Mucosa of rectum (tissue), 2 donors: ENCODE measurements around the gene SPIRE1.
"Not testable (repeated sequence)": the region's sequence is repeated elsewhere in the genome, so short reads cannot be mapped to it uniquely, and the experiment has no call there.

Source experiments
- H3K27ac ChIP-seq, 2 donors: one replicate each; pipeline ENCODE4 v1.7.0; 2013; ENCODE audit warnings: inconsistent platforms in 2 of 2, low read depth in 2 of 2, low read length in 2 of 2
- H3K27me3 ChIP-seq, 2 donors: one replicate each; pipeline ENCODE4 v1.7.0; 2013; ENCODE audit warnings: low read length in 2 of 2; ENCODE audit not compliant: control insufficient read depth in 2 of 2, insufficient read depth in 2 of 2
- H3K36me3 ChIP-seq, 2 donors: one replicate each; pipeline ENCODE4 v1.7.0; 2013; ENCODE audit warnings: low read length in 2 of 2; ENCODE audit not compliant: control insufficient read depth in 2 of 2, insufficient read depth in 2 of 2
- H3K4me1 ChIP-seq, 2 donors: one replicate each; pipeline ENCODE4 v1.7.0; 2013; ENCODE audit warnings: low read length in 2 of 2, mild to moderate bottlenecking in 1 of 2; ENCODE audit not compliant: control insufficient read depth in 2 of 2, insufficient read depth in 2 of 2
- H3K4me3 ChIP-seq, 2 donors: one replicate each; pipeline ENCODE4 v1.7.0; 2013; ENCODE audit warnings: low read length in 2 of 2
- H3K9ac ChIP-seq, 2 donors: one replicate each; pipeline ENCODE4 v1.7.0; 2013; ENCODE audit warnings: low read length in 2 of 2, low read depth in 1 of 2, mild to moderate bottlenecking in 1 of 2
- H3K9me3 ChIP-seq, 2 donors: one replicate each; pipeline ENCODE4 v1.7.0; 2013; ENCODE audit warnings: low read length in 2 of 2; ENCODE audit not compliant: control insufficient read depth in 2 of 2
- donor health status: healthy.
- donor health status: Normal muscosa, but diverticular disease.

SPIRE1 gene

DNA sequence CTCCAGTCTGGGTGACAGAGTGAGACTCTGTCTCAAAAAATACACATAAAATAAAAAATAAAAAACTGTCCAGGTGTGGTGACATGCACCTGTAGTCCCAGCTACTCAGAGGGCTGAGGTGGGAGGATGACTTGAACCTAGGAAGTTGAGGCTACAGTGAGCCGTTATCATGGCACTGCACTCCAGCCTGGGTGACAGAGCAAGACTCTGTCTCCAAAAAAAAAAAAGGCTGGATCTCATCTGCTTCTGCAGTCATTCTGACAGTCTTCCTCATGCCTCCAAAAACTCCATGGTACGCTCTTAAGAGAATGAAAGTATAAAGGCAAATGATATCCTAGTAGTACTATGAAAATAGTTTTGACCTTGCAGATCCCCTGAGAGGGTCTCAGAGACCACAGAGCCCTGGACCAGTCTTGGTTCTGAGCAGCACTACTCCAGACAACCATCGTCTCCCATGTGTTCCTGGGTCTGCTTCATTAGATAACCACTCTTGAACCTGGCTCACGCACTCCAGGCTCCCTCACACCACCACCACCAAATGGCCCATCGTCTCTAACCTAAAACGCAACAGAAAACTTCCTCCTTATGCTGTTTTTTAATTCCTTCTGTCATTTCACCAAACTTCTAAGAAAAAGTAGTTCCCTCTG is 26.0 kb downstream of the SPIRE1 start:
- no peaks in the 10 kb centered on the region for H3K27me3 ChIP-seq
- H3K9me3 ChIP-seq, result no peaks in the 10 kb centered on the region
- no peaks in the 10 kb centered on the region for H3K4me1 ChIP-seq
- no peak overlapping the region for H3K9ac ChIP-seq
- H3K27ac ChIP-seq, result no peak overlapping the region
- H3K36me3 ChIP-seq, result peaks cover 0 to 3% of the 10 kb centered on the region in 2 donors
- no peak overlapping the region for H3K4me3 ChIP-seq

DNA sequence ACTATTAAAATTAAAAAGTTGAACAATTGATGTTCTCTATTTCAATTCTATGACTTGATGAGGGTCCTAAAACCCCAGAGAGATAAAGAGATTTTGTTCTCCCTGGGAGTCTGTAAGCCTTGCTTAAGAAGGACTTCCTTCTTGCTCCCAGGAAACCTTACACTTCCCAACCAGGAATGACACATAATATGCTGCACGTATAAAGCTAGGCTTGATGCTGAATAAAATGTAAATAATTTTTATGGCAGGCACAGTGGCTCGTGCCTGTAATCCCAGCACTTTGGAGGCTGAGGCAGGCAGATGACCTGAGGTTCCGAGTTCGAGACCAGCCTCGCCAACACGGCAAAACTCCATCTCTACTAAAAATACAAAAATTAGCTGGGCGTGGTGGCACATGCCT is 27.8 kb downstream of the SPIRE1 start:
- Histone ChIP-seq H3K4me3 (no peak overlapping the region), H3K36me3 (peaks cover 0 to 3% of the 10 kb centered on the region in 2 donors), H3K27ac (no peak overlapping the region), H3K9ac (no peak overlapping the region), H3K4me1 (no peaks in the 10 kb centered on the region), H3K27me3 (no peaks in the 10 kb centered on the region), H3K9me3 (no peaks in the 10 kb centered on the region)

DNA sequence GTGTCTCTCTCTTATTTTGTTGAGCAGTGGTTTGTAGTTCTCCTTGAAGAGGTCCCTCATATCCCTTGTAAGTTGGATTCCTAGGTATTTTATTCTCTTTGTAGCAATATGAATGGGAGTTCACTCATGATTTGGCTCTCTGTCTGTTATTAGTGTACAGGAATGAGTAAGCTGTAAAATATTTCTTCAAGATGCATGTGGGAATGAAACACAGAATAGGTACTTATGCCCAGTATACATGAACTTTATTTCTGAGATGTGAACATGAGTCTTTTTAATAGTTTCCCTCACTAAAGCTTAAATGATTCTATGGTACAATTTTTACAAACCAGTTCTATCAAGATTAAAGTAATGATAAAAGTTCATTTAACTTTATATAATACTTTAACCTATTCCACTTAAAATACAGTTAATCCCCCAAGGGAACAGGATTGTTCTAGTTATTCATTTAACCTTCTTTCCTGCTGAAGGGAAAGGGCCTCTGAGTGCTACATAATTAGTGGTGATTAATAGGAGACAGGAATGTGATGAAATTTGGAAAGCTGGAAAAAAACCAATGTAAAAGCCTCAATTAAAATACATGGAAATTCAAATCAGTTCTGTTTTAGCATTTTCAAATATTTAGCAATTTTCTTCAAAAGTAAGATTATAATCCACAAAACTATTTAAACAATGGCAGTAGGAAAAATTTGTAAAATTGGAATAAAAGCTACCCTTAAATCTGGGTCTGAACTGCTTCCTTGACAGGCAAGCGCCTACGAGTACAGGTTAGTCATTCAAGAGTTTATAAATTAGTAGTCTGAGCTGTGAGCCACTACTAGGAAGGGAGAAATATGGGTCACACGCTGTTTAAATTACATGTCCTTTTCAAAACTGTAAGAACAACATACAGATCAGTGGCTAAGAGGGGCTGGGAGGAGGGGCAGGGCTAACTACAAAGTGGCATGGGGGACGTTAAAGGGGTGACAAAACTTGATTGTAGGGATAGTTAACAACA is 28.9 kb downstream of the SPIRE1 start:
- no peak overlapping the region for H3K4me3 ChIP-seq
- H3K27ac ChIP-seq, result no peak overlapping the region
- no peak overlapping the region for H3K9ac ChIP-seq
- H3K9me3 ChIP-seq, result no peaks in the 10 kb centered on the region
- no peaks in the 10 kb centered on the region for H3K4me1 ChIP-seq
- no peaks in the 10 kb centered on the region for H3K27me3 ChIP-seq
- peaks cover 0 to 3% of the 10 kb centered on the region in 2 donors for H3K36me3 ChIP-seq

DNA sequence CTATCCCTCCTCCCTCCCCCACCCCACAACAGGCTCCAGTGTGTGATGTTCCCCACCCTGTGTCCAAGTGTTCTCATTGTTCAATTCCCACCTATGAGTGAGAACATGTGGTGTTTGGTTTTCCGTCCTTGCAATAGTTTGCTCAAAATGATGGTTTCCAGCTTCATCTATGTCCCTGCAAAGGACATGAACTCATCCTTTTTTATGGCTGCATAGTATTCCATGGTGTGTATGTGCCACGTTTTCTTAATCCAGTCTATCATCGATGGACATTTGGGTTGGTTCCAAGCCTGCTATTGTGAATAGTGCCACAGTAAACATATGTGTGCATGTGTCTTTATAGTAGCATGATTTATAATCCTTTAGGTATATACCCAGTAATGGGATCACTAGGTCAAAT is 30.7 kb downstream of the SPIRE1 start:
- not testable (repeated sequence) for H3K9me3 ChIP-seq, H3K27ac ChIP-seq, H3K9ac ChIP-seq, H3K4me1 ChIP-seq, H3K36me3 ChIP-seq, H3K4me3 ChIP-seq, H3K27me3 ChIP-seq

DNA sequence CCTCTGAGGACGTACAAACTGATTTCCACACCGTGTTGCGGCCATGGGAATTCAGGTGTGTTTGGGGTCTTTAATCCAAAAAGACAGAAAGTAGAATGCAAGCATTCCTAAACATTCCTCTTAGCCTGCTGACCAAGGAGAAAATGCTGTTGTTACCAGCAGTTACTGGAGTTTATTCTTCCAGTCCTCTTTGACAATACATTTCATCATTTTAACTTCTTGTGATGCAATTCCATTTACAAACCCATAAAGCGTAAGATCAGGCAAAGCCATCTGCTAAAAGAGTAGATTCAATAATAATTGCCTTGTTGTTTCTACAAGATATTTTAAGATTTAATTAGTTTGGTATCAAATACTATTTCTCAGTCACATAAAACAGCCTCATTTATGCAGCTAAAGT is 32.7 kb downstream of the SPIRE1 start:
- Histone ChIP-seq H3K9ac (no peak overlapping the region), H3K36me3 (no peaks in the 10 kb centered on the region), H3K4me1 (no peaks in the 10 kb centered on the region), H3K27ac (no peak overlapping the region), H3K9me3 (no peaks in the 10 kb centered on the region), H3K4me3 (no peak overlapping the region), H3K27me3 (no peaks in the 10 kb centered on the region)

DNA sequence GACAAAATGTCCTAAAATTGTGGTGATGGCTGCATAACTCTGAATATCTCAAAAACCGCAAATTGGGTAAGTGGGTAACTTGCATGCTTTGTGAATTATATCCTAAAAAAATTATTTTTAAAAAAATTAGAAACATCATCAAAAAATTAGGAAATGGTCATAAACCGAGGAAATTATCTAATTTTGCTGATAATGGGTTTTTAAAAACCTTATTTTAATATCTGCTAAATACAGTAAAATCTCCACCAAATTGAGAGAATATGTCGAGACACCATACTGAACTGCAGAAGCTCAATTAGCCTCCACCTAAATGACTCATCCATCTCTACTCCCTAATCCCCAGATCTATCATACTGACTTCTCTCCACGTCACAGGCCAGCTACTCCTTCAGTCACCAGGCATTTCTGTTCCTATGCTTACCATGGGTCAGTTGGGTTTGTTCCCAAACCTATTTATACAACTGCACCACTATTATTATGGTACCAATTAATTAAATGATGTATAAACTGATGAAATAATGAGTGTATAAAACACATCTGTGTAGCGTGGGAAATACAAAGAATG is 36.1 kb downstream of the SPIRE1 start:
- Histone ChIP-seq H3K4me1 (no peaks in the 10 kb centered on the region), H3K9me3 (no peaks in the 10 kb centered on the region), H3K4me3 (no peak overlapping the region), H3K36me3 (no peaks in the 10 kb centered on the region), H3K27me3 (no peaks in the 10 kb centered on the region), H3K27ac (no peak overlapping the region), H3K9ac (no peak overlapping the region)

DNA sequence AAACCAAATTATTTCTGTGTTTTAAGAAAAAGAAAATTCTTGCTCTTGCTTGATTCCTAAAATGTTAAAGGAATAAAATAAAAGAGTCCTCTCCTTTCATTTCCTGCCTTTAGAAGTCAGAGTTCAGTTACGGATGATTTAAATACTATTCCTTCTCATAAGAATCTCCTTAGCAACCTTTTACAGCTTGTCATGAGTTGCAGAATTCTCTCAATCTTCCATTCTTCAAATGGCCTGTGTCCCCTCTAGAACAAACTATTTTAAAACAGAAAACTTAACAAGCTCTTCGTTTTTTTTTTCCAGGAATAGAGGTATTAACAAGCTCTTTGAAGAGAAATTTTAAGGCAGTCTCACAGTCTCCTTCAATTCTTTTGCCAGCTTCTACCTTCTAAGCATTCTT is 42.2 kb downstream of the SPIRE1 start:
- Histone ChIP-seq H3K9me3 (no peaks in the 10 kb centered on the region), H3K4me1 (no peaks in the 10 kb centered on the region), H3K36me3 (no peaks in the 10 kb centered on the region), H3K9ac (no peak overlapping the region), H3K4me3 (no peak overlapping the region), H3K27ac (no peak overlapping the region), H3K27me3 (no peaks in the 10 kb centered on the region)

DNA sequence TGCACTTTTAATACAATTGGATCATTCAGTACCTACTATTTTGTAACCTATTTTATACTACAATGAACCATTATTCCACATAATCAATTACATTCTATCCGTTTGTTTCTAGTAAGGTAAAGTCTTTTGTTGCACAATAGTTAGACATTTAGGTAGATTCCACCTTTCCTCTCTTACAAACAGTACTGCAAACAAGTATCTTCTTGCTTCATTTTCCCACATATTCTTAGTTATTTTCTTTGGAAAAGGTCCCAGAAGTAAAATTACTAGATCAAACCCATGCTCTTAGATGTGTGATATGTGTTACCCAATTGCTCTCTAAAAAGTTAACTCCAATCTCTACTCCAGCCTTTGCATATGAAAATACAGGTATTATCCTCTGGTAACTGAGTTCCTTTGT is 49.6 kb downstream of the SPIRE1 start:
- peaks cover 0 to 2% of the 10 kb centered on the region in 2 donors for H3K4me1 ChIP-seq
- H3K9me3 ChIP-seq, result no peaks in the 10 kb centered on the region
- no peak overlapping the region for H3K4me3 ChIP-seq
- H3K27me3 ChIP-seq, result no peaks in the 10 kb centered on the region
- no peak overlapping the region for H3K9ac ChIP-seq
- no peaks in the 10 kb centered on the region for H3K36me3 ChIP-seq
- no peak overlapping the region for H3K27ac ChIP-seq

DNA sequence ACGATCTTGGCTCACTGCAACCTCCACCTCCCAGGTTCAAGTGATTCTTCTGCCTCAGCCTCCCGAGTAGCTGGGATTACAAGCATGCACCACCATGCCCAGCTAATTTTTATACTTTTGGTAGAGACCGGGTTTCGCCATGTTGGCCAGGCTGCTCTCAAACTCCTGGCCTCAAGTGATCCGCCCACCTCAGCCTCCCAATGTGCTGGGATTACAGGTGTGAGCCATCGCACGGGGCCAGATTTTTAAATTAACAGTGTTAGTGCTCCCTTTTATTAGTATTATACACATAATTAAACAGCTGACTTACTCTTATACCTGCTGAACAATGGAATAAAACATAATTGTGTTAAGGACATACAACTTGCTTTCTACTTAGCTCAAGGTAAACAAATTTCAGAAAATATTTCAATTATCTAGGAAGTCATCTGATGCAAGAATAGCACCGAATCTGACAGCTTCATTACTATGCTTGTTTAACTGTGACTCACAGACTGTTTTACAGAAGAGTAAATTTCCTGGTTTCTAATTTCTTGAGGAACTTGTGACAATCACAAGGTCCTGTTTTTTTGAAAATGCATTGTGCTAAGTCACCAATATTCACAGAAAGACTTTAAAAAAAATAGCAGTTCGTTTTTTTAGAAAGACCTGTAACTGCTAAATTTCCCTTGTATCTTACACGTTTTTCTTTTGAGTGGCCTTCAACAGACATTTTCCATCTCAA is 51.2 kb downstream of the SPIRE1 start:
- Histone ChIP-seq H3K27ac (peak overlapping the region; percentile 48 to 74), H3K27me3 (no peaks in the 10 kb centered on the region), H3K4me3 (no peak overlapping the region), H3K4me1 (peaks cover 0 to 2% of the 10 kb centered on the region in 2 donors), H3K9ac (no peak overlapping the region), H3K9me3 (no peaks in the 10 kb centered on the region), H3K36me3 (no peaks in the 10 kb centered on the region)
